T-helper 17 cell (primary cell): ENCODE data around the gene CNTNAP5. TPM values are rescaled to one million over a fixed set of nuclear protein-coding genes. Genes with fewer than 3 reads are reported as not detected.
"Not testable (repeated sequence)": the region's sequence is repeated elsewhere in the genome, so short reads cannot be mapped to it uniquely, and the experiment has no call there.

Experiments used
- ATAC-seq: fragments of 150-1000 bp; cut with Tn5 transposase; 2 replicates; pipeline ENCODE4 v1.10.0; 2021; ENCODE audit warnings: mild to moderate bottlenecking, moderate library complexity
- DNase-seq, 3 donors: peaks; one replicate each; pipeline versions ENCODE4 v3.0.0 to v3.0.0-alpha.2; 2020 to 2021
- H3K9me3 ChIP-seq: one replicate; pipeline ENCODE4 v1.7.0; 2013; ENCODE audit warnings: low read length, mild to moderate bottlenecking; ENCODE audit not compliant: control insufficient read depth, poor library complexity, severe bottlenecking
- H3K27ac Mint-ChIP-seq: one replicate; pipeline ENCODE4 v1.8.0; 2022; ENCODE audit warnings: mild to moderate bottlenecking, moderate library complexity, mixed read lengths
- H3K27me3 Mint-ChIP-seq: one replicate; pipeline ENCODE4 v1.8.0; 2022; ENCODE audit warnings: mixed read lengths
- H3K36me3 Mint-ChIP-seq: one replicate; pipeline ENCODE4 v1.8.0; 2022; ENCODE audit warnings: low read depth, mixed read lengths
- H3K4me1 Mint-ChIP-seq: one replicate; pipeline ENCODE4 v1.8.0; 2022; ENCODE audit warnings: mild to moderate bottlenecking, mixed read lengths
- H3K4me3 Mint-ChIP-seq: one replicate; pipeline ENCODE4 v1.8.0; 2022; ENCODE audit warnings: mild to moderate bottlenecking, moderate library complexity, mixed read lengths
- total RNA-seq, 4 donors: library from RNA in 2 of 4; stranded (reverse) in 2 of 4; gene quantifications; one replicate each; pipeline ENCODE4 v1.2.3 and lab custom pipeline; 2022 to 2026

The CNTNAP5 gene
- total RNA-seq, 2 donors from 2014 or later = not detected

GRCh38 chr2:124407836-124408534, 382.9 kb downstream of the CNTNAP5 start:
- not testable (repeated sequence) for DNase-seq, H3K27ac Mint-ChIP-seq, H3K4me3 Mint-ChIP-seq, H3K36me3 Mint-ChIP-seq, H3K27me3 Mint-ChIP-seq, H3K9me3 ChIP-seq, H3K4me1 Mint-ChIP-seq, ATAC-seq

DNA sequence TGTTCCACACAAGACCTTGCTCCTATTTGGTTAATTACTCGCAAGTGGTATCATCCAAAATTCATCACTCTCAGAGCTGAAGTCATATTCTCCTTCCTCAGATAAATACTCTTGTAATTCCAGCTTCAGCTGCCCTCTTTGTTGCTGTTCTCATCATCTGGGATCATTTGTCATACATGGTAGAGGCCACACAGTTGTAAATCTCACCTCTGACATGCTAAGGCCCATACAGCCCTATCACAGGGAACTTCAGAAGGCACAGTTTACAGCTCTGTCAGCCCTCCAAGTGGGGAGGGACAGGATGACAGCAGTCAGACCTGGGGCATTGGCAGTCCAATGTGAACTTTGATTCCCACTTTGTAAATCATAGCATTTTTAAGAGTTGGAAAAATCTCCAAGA, 399.0 kb downstream of the CNTNAP5 start:
- H3K9me3 ChIP-seq = no peaks in the 10 kb centered on the region
- Mint-ChIP-seq H3K36me3 (no peaks in the 10 kb centered on the region), H3K27me3 (no peaks in the 10 kb centered on the region), H3K4me3 (no peak overlapping the region), H3K27ac (no peak overlapping the region), H3K4me1 (no peaks in the 10 kb centered on the region)
- DNase-seq (no peak), ATAC-seq (no peak)

DNA sequence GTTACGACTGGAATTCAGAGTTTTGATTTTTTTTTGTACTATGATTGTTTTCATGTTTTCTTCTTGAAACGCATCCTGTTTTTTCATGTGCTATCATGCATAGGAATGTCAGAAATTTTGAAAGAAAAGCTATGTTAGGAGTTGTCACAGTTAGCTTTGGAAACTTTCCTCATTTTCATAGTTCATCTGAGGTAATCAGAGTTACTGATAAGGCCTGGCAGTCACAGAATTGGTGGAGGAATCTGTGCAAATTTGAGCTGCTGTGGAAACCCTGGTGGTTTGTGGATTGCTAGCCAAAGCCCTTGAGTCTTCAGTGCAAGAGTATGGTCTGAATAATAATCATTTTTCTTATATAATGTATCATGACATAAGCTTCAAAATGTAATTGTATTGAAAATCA, 401.0 kb downstream of the CNTNAP5 start:
- H3K4me3 Mint-ChIP-seq = no peak overlapping the region
- H3K27ac Mint-ChIP-seq = no peak overlapping the region
- no peak for ATAC-seq
- H3K27me3 Mint-ChIP-seq = no peaks in the 10 kb centered on the region
- no peaks in the 10 kb centered on the region for H3K4me1 Mint-ChIP-seq
- no peaks in the 10 kb centered on the region for H3K9me3 ChIP-seq
- H3K36me3 Mint-ChIP-seq = no peaks in the 10 kb centered on the region
- DNase-seq = no peak

DNA sequence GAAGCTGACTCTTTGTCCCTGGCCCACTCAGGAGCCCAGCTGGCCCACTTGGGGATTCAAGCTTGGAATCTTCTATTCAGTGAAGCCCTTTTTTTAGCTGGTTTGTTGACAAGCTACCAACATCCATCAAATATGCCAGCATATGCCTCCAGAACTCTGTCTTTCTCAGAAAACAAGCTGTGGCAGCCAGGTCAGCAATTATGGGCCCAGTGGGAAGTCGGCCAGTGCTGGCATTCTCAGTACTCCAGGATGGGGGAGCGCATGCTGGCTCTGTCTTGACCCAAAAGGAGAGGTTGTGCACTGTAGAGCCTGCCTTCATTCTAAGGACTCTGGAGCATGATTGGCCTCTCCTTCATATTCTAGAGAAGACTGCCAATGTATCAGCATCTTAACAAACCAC, 401.5 kb downstream of the CNTNAP5 start:
- Mint-ChIP-seq H3K4me1 (no peaks in the 10 kb centered on the region), H3K36me3 (no peaks in the 10 kb centered on the region), H3K27me3 (no peaks in the 10 kb centered on the region), H3K27ac (no peak overlapping the region), H3K4me3 (no peak overlapping the region)
- ATAC-seq (no peak), DNase-seq (no peak)
- H3K9me3 ChIP-seq = no peaks in the 10 kb centered on the region

DNA sequence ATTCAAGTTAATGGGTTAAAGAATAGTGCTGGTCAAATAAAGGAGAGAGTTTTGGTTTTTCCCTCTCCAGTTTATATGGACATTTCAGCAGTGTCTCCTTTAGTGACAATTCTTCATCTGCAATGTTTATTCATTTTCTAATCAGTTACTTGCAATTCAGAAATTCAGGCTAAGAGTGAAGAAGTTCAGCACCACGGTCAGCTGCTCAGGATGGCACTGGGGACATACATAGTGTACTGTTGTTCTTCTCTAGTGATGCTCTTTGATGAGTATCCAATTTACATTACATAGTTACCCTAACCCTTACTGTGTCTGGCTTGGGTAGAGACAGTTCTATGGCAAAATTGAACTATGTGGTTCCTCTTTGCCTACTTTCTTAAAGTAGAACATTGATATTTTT, 412.7 kb downstream of the CNTNAP5 start:
- no peak for DNase-seq
- Mint-ChIP-seq H3K4me1 (no peaks in the 10 kb centered on the region), H3K27me3 (no peaks in the 10 kb centered on the region), H3K27ac (no peak overlapping the region), H3K4me3 (no peak overlapping the region), H3K36me3 (no peaks in the 10 kb centered on the region)
- no peaks in the 10 kb centered on the region for H3K9me3 ChIP-seq
- ATAC-seq = no peak

GRCh38 chr2:124450481-124450880, 425.4 kb downstream of the CNTNAP5 start:
- Mint-ChIP-seq H3K36me3 (no peaks in the 10 kb centered on the region), H3K27me3 (no peaks in the 10 kb centered on the region), H3K4me3 (no peak overlapping the region), H3K27ac (no peak overlapping the region), H3K4me1 (no peaks in the 10 kb centered on the region)
- no peak for DNase-seq
- no peaks in the 10 kb centered on the region for H3K9me3 ChIP-seq
- no peak for ATAC-seq

- Mint-ChIP-seq H3K27ac (no peak overlapping the region), H3K4me3 (no peak overlapping the region), H3K27me3 (no peaks in the 10 kb centered on the region), H3K4me1 (no peaks in the 10 kb centered on the region), H3K36me3 (no peaks in the 10 kb centered on the region)
- H3K9me3 ChIP-seq = no peaks in the 10 kb centered on the region
- no peak for DNase-seq
- no peak for ATAC-seq
Measured at GRCh38 chr2:124476291-124476690, 451.2 kb downstream of the CNTNAP5 start.

- DNase-seq (no peak), ATAC-seq (no peak)
- Mint-ChIP-seq H3K27me3 (no peaks in the 10 kb centered on the region), H3K27ac (no peak overlapping the region), H3K36me3 (no peaks in the 10 kb centered on the region), H3K4me3 (no peak overlapping the region), H3K4me1 (no peaks in the 10 kb centered on the region)
- no peaks in the 10 kb centered on the region for H3K9me3 ChIP-seq
Measured at GRCh38 chr2:124478761-124479160, 453.7 kb downstream of the CNTNAP5 start.

- Mint-ChIP-seq H3K36me3 (no peaks in the 10 kb centered on the region), H3K27me3 (no peaks in the 10 kb centered on the region), H3K27ac (no peak overlapping the region), H3K4me1 (no peaks in the 10 kb centered on the region), H3K4me3 (no peak overlapping the region)
- no peak for DNase-seq
- ATAC-seq = no peak
- H3K9me3 ChIP-seq = no peaks in the 10 kb centered on the region
Measured at GRCh38 chr2:124480958-124481357, 455.9 kb downstream of the CNTNAP5 start.

- Mint-ChIP-seq H3K4me1 (no peaks in the 10 kb centered on the region), H3K27me3 (no peaks in the 10 kb centered on the region), H3K27ac (no peak overlapping the region), H3K4me3 (no peak overlapping the region), H3K36me3 (no peaks in the 10 kb centered on the region)
- H3K9me3 ChIP-seq = no peaks in the 10 kb centered on the region
- DNase-seq (no peak), ATAC-seq (no peak)
Measured at GRCh38 chr2:124482044-124482443, 457.0 kb downstream of the CNTNAP5 start.

DNA sequence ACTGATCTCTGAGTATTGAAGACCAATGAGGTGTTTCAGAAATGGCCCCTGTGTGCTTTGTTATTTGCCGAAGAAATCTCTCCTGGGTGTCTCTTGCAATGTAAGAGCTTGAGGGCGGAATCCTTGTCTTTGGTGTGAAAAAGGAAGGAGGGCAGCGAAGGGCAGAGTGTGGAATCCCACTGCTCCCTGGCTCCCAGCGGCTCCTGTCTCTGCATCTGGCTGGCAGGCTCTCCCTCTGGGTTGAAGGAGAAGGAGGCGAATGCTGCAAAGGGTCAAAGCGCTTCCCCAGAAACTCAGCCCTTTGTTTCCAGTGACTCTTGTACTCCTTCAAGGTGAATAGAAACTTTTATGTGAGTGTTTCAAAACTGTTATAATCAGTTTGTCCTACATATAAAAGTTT, 457.5 kb downstream of the CNTNAP5 start:
- H3K27ac Mint-ChIP-seq = no peak overlapping the region
- ATAC-seq (no peak), DNase-seq (no peak)
- H3K4me1 Mint-ChIP-seq = no peaks in the 10 kb centered on the region
- no peaks in the 10 kb centered on the region for H3K36me3 Mint-ChIP-seq
- no peaks in the 10 kb centered on the region for H3K27me3 Mint-ChIP-seq
- H3K9me3 ChIP-seq = no peaks in the 10 kb centered on the region
- no peak overlapping the region for H3K4me3 Mint-ChIP-seq

DNA sequence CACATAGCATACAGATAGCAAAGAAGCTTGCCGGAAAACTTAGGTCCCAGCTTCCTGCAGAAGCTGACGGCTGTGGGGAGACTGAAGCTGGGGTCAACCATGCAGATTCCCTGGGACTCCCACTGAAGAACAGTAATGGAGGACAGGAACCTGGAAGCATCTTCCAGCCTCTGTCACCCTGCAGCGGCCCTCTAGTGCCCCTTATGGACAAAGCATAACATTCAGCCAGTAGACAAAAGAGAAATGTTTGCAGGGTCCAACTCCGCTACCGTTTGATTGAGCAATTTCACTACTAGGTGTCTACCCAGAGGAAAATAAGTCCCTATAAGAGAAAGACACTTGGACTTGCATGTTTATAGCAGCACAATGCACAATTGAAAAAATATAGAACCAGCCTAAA, 460.6 kb downstream of the CNTNAP5 start:
- Mint-ChIP-seq H3K36me3 (no peaks in the 10 kb centered on the region), H3K27me3 (no peaks in the 10 kb centered on the region)
- ATAC-seq = no peak

DNA sequence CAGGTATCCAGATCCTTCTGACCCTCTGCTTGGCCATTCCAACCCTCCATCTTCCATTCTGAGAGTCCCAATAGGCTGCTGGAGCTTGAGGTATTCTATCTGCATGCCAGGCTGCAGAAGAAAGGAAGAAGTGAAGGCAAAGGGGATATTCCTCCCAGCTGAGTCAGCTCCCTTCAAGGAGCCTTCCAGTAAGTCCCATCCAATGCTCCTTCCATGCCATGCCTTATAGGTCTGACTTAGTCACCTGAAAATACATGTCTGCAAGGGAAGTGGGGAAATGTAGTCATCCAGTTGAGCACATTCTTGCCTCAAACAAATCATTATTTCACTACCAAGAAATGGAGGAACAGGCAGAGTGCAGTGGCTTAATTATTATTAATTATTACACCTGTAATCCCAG, 464.6 kb downstream of the CNTNAP5 start:
- no peak for DNase-seq
- Mint-ChIP-seq H3K36me3 (no peaks in the 10 kb centered on the region), H3K4me3 (no peak overlapping the region), H3K4me1 (no peaks in the 10 kb centered on the region), H3K27ac (no peak overlapping the region), H3K27me3 (no peaks in the 10 kb centered on the region)
- H3K9me3 ChIP-seq = no peaks in the 10 kb centered on the region
- no peak for ATAC-seq

More for the DNA sequence above, 460.6 kb downstream of the CNTNAP5 start:
- no peak for DNase-seq
- H3K4me1 Mint-ChIP-seq = no peaks in the 10 kb centered on the region
- H3K27ac Mint-ChIP-seq = no peak overlapping the region
- H3K4me3 Mint-ChIP-seq = no peak overlapping the region
- H3K9me3 ChIP-seq = no peaks in the 10 kb centered on the region

GRCh38 chr2:124501575-124502152, 476.6 kb downstream of the CNTNAP5 start:
- DNase-seq (no peak), ATAC-seq (no peak)
- H3K27me3 Mint-ChIP-seq = no peaks in the 10 kb centered on the region
- H3K36me3 Mint-ChIP-seq = no peaks in the 10 kb centered on the region
- H3K27ac Mint-ChIP-seq = no peak overlapping the region
- H3K4me1 Mint-ChIP-seq = no peaks in the 10 kb centered on the region
- peaks cover 2% of the 10 kb centered on the region for H3K9me3 ChIP-seq
- H3K4me3 Mint-ChIP-seq = no peak overlapping the region
